ENCODE results near the gene MED23.

Gene MED23

GRCh38 chr6:131642565-131642964, 14.5 kb upstream of the MED23 start:
- TF ChIP-seq CTCF (IDR thresholded peaks at IDR 0.05; ENCODE audit: borderline replicate concordance, insufficient read depth, low read depth, low read length) = no peak
- H3K4me3 ChIP-seq (ENCODE audit: low read depth, low read length) = no peak overlapping the region

GRCh38 chr6:131641554-131641953, 13.5 kb upstream of the MED23 start:
- TF ChIP-seq CTCF (IDR thresholded peaks at IDR 0.05; ENCODE audit: borderline replicate concordance, insufficient read depth, low read depth, low read length) = no peak

GRCh38 chr6:131640576-131640975, 12.5 kb upstream of the MED23 start:
- TF ChIP-seq CTCF (IDR thresholded peaks at IDR 0.05; ENCODE audit: borderline replicate concordance, insufficient read depth, low read depth, low read length) = no peak
- no peak overlapping the region for H3K4me3 ChIP-seq (ENCODE audit: low read depth, low read length)

More at GRCh38 chr6:131641554-131641953, 13.5 kb upstream of the MED23 start:
- no peak overlapping the region for H3K4me3 ChIP-seq (ENCODE audit: low read depth, low read length)

GRCh38 chr6:131640100-131640499, 12.1 kb upstream of the MED23 start:
- no peak overlapping the region for H3K4me3 ChIP-seq (ENCODE audit: low read depth, low read length)
- TF ChIP-seq CTCF (IDR thresholded peaks at IDR 0.05; ENCODE audit: borderline replicate concordance, insufficient read depth, low read depth, low read length) = no peak

GRCh38 chr6:131638013-131638412, 10.0 kb upstream of the MED23 start:
- no peak overlapping the region for H3K4me3 ChIP-seq (ENCODE audit: low read depth, low read length)
- no peak for TF ChIP-seq CTCF (IDR thresholded peaks at IDR 0.05; ENCODE audit: borderline replicate concordance, insufficient read depth, low read depth, low read length)

- TF ChIP-seq CTCF (IDR thresholded peaks at IDR 0.05; ENCODE audit: borderline replicate concordance, insufficient read depth, low read depth, low read length) = no peak
- H3K4me3 ChIP-seq (ENCODE audit: low read depth, low read length) = no peak within 1 kb of the TSS
These were observed 9.1 kb upstream of the MED23 start, which contains the start of gene ENPP3 for GRCh38 chr6:131636880-131637792. Gene ENPP3 (plus strand): TSS chr6:131637302. CDS start chr6:131637385, 83 bp downstream.

Measured in GM12875 (cell line).